ENCODE data around the gene OTX2.

OTX2 gene

DNA sequence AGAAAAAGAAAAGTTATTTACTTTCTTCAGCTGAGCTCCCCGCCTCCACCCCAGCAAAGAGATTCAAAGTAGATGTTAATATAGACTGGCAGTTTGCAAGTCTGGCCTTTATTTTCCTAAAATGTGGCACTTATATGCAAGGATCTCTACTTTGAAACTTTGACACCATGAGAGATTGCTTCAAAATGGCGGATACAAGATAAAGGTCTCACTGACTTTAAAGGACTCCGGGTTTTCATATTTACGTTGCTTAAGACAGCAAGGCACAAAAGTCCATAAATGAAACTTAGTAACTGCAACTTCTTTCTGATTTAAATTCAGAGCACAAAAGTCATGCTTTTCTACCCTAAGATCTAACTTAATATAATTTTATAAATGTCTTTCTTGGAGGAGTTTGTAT, 3.5 kb downstream of the OTX2 start:
- Histone ChIP-seq H3K4me1 (ENCODE audit: control insufficient read depth in 5 of 5, insufficient read depth in 5 of 5, low read length in 5 of 5) (peaks cover 0 to 17% (median 16%) of the 10 kb centered on the region in 5 donors), H3K4me3 (ENCODE audit: low read depth in 1 of 5, low read length in 5 of 5) (no peak overlapping the region), H3K27ac (ENCODE audit: low read depth, low read length) (no peak overlapping the region), H3K27me3 (ENCODE audit: control insufficient read depth in 5 of 5, insufficient read depth in 4 of 5, low read length in 5 of 5) (peaks cover 72 to 96% (median 85%) of the 10 kb centered on the region in 5 donors), H3K9me3 (ENCODE audit: control insufficient read depth in 5 of 5, low read length in 5 of 5) (peaks cover 0 to 2% (median 0%) of the 10 kb centered on the region in 5 donors), H3K9ac (ENCODE audit: low read length in 5 of 5) (no peak overlapping the region), H3K36me3 (ENCODE audit: control insufficient read depth in 5 of 5, insufficient read depth in 5 of 5, low read length in 5 of 5) (no peaks in the 10 kb centered on the region)

DNA sequence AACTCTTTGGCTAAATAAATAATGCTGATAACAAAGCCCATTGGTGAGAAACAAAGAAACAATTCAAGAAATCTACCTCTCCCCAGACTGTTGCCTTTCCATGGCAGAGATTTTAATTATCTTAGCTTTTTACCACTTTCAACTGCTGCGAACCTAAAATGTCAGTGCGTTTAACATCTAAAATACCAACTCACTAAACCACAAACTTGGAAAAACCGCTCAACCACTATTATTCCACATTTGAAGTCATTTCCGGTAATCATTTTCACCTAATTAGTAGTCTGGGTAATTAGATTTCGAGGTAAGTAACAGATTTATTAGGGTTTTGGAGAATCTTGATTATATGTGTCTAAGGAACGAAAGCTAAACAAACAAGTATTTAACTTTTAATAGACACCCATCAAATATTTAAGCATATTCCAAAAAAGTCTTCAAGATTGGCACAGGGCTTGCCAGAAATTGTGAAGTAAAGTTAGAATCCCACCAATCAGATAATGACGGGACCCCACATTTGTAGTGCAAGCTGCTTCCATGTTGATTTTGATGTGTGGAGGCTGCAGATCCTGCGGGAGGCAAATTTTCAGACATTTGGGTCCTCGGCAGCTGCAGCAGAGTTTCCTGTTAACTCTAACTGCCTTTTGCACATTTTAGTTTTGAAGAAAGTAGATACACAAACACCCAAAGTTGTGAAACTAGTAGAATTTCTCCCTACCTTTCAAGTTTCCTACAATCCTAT, 4.1 kb downstream of the OTX2 start:
- no peak overlapping the region for H3K9ac ChIP-seq (ENCODE audit: low read length in 5 of 5)
- H3K27ac ChIP-seq (ENCODE audit: low read depth, low read length): no peak overlapping the region
- peaks cover 0 to 2% (median 0%) of the 10 kb centered on the region in 5 donors for H3K9me3 ChIP-seq (ENCODE audit: control insufficient read depth in 5 of 5, low read length in 5 of 5)
- H3K27me3 ChIP-seq (ENCODE audit: control insufficient read depth in 5 of 5, insufficient read depth in 4 of 5, low read length in 5 of 5): peaks cover 73 to 96% (median 88%) of the 10 kb centered on the region in 5 donors
- H3K4me1 ChIP-seq (ENCODE audit: control insufficient read depth in 5 of 5, insufficient read depth in 5 of 5, low read length in 5 of 5): peaks cover 0 to 17% (median 16%) of the 10 kb centered on the region in 5 donors
- no peaks in the 10 kb centered on the region for H3K36me3 ChIP-seq (ENCODE audit: control insufficient read depth in 5 of 5, insufficient read depth in 5 of 5, low read length in 5 of 5)
- no peak overlapping the region for H3K4me3 ChIP-seq (ENCODE audit: low read depth in 1 of 5, low read length in 5 of 5)

- peaks cover 0 to 2% (median 0%) of the 10 kb centered on the region in 5 donors for H3K9me3 ChIP-seq (ENCODE audit: control insufficient read depth in 5 of 5, low read length in 5 of 5)
- peaks cover 65 to 96% (median 85%) of the 10 kb centered on the region in 5 donors for H3K27me3 ChIP-seq (ENCODE audit: control insufficient read depth in 5 of 5, insufficient read depth in 4 of 5, low read length in 5 of 5)
Measured at GRCh38 chr14:56805201-56805991, 4.9 kb downstream of the OTX2 start.

GRCh38 chr14:56803816-56804535, 6.3 kb downstream of the OTX2 start:
- peaks cover 0 to 2% (median 0%) of the 10 kb centered on the region in 5 donors for H3K9me3 ChIP-seq (ENCODE audit: control insufficient read depth in 5 of 5, low read length in 5 of 5)
- peaks cover 52 to 91% (median 82%) of the 10 kb centered on the region in 5 donors for H3K27me3 ChIP-seq (ENCODE audit: control insufficient read depth in 5 of 5, insufficient read depth in 4 of 5, low read length in 5 of 5)
- H3K9ac ChIP-seq (ENCODE audit: low read length in 5 of 5): no peak overlapping the region
- H3K36me3 ChIP-seq (ENCODE audit: control insufficient read depth in 5 of 5, insufficient read depth in 5 of 5, low read length in 5 of 5): no peaks in the 10 kb centered on the region
- peaks cover 0 to 13% (median 12%) of the 10 kb centered on the region in 5 donors for H3K4me1 ChIP-seq (ENCODE audit: control insufficient read depth in 5 of 5, insufficient read depth in 5 of 5, low read length in 5 of 5)
- H3K27ac ChIP-seq (ENCODE audit: low read depth, low read length): no peak overlapping the region
- H3K4me3 ChIP-seq (ENCODE audit: low read depth in 1 of 5, low read length in 5 of 5): no peak overlapping the region

More at GRCh38 chr14:56805201-56805991, 4.9 kb downstream of the OTX2 start:
- H3K4me1 ChIP-seq (ENCODE audit: control insufficient read depth in 5 of 5, insufficient read depth in 5 of 5, low read length in 5 of 5): peaks cover 0 to 17% (median 16%) of the 10 kb centered on the region in 5 donors
- no peak overlapping the region for H3K4me3 ChIP-seq (ENCODE audit: low read depth in 1 of 5, low read length in 5 of 5)
- H3K9ac ChIP-seq (ENCODE audit: low read length in 5 of 5): no peak overlapping the region
- no peaks in the 10 kb centered on the region for H3K36me3 ChIP-seq (ENCODE audit: control insufficient read depth in 5 of 5, insufficient read depth in 5 of 5, low read length in 5 of 5)
- no peak overlapping the region for H3K27ac ChIP-seq (ENCODE audit: low read depth, low read length)

GRCh38 chr14:56801920-56802319, 8.4 kb downstream of the OTX2 start:
- Histone ChIP-seq H3K9ac (ENCODE audit: low read length in 5 of 5) (no peak overlapping the region), H3K27me3 (ENCODE audit: control insufficient read depth in 5 of 5, insufficient read depth in 4 of 5, low read length in 5 of 5) (peaks cover 59 to 92% (median 82%) of the 10 kb centered on the region in 5 donors), H3K36me3 (ENCODE audit: control insufficient read depth in 5 of 5, insufficient read depth in 5 of 5, low read length in 5 of 5) (no peaks in the 10 kb centered on the region), H3K4me3 (ENCODE audit: low read depth in 1 of 5, low read length in 5 of 5) (no peak overlapping the region), H3K27ac (ENCODE audit: low read depth, low read length) (no peak overlapping the region), H3K9me3 (ENCODE audit: control insufficient read depth in 5 of 5, low read length in 5 of 5) (peaks cover 0 to 2% (median 0%) of the 10 kb centered on the region in 5 donors), H3K4me1 (ENCODE audit: control insufficient read depth in 5 of 5, insufficient read depth in 5 of 5, low read length in 5 of 5) (peaks cover 0 to 15% (median 14%) of the 10 kb centered on the region in 5 donors)

- no peak overlapping the region for H3K9ac ChIP-seq (ENCODE audit: low read length in 5 of 5)
- peaks cover 63 to 94% (median 84%) of the 10 kb centered on the region in 5 donors for H3K27me3 ChIP-seq (ENCODE audit: control insufficient read depth in 5 of 5, insufficient read depth in 4 of 5, low read length in 5 of 5)
- no peak overlapping the region for H3K4me3 ChIP-seq (ENCODE audit: low read depth in 1 of 5, low read length in 5 of 5)
- H3K9me3 ChIP-seq (ENCODE audit: control insufficient read depth in 5 of 5, low read length in 5 of 5): peaks cover 0 to 2% (median 0%) of the 10 kb centered on the region in 5 donors
- H3K27ac ChIP-seq (ENCODE audit: low read depth, low read length): no peak overlapping the region
- H3K4me1 ChIP-seq (ENCODE audit: control insufficient read depth in 5 of 5, insufficient read depth in 5 of 5, low read length in 5 of 5): peaks cover 0 to 25% (median 19%) of the 10 kb centered on the region in 5 donors
- H3K36me3 ChIP-seq (ENCODE audit: control insufficient read depth in 5 of 5, insufficient read depth in 5 of 5, low read length in 5 of 5): no peaks in the 10 kb centered on the region
Measured at GRCh38 chr14:56799343-56799645, 11.0 kb downstream of the OTX2 start.

DNA sequence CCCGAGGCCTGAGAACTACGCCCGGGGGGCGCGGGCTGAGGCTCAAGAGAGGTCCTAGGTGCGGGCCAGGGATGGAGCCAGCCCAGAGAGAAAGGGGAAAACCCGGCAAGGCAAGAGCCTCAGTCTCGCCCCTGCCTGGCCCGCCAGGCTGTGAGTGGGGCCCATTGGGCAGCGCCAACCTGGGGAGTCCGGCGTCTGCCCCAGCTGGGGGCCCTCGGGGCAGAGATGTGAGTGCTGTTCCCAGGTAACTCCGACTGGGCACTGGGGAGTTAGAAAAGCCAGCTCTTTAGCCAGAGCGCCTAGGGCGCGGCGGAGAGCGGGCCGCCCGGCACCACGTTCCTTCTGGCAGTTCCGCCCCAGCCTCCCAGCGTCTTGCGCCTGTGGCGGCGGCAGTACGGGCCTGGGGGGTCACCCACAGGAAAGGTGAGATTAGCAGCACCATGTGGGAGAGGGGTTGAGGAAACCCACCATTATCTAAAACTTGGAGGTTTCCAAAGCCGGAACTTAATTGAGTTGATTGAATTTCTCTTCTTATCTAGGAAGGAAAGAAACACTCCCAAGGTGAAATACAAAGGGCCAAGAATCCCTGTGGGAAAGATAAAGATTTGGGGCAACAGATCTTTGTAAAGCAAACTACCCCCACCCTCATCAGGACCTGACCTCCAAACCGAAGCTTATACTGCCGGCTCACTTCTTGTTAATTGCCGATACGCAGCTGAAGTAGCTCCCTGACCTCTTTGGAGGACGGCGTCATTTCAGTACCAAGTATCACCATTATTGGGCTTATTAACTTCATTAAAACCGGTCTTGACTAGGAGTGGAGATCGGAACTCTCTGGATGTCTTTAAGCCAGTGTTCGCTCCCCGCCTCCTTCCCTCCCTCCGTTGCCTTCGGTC, 11.6 kb downstream of the OTX2 start:
- Histone ChIP-seq H3K27me3 (ENCODE audit: control insufficient read depth in 5 of 5, insufficient read depth in 4 of 5, low read length in 5 of 5) (peaks cover 64 to 93% (median 84%) of the 10 kb centered on the region in 5 donors), H3K9ac (ENCODE audit: low read length in 5 of 5) (no peak overlapping the region), H3K36me3 (ENCODE audit: control insufficient read depth in 5 of 5, insufficient read depth in 5 of 5, low read length in 5 of 5) (no peaks in the 10 kb centered on the region), H3K27ac (ENCODE audit: low read depth, low read length) (no peak overlapping the region), H3K4me3 (ENCODE audit: low read depth in 1 of 5, low read length in 5 of 5) (peak overlapping the region in 1 of 5 donors; percentile 37), H3K9me3 (ENCODE audit: control insufficient read depth in 5 of 5, low read length in 5 of 5) (peaks cover 0 to 2% (median 0%) of the 10 kb centered on the region in 5 donors), H3K4me1 (ENCODE audit: control insufficient read depth in 5 of 5, insufficient read depth in 5 of 5, low read length in 5 of 5) (peaks cover 0 to 28% (median 20%) of the 10 kb centered on the region in 5 donors)

- Histone ChIP-seq H3K4me3 (ENCODE audit: low read depth in 1 of 5, low read length in 5 of 5) (peak overlapping the region in 3 of 5 donors; percentile 21 to 37 (median 32)), H3K4me1 (ENCODE audit: control insufficient read depth in 5 of 5, insufficient read depth in 5 of 5, low read length in 5 of 5) (peaks cover 0 to 28% (median 20%) of the 10 kb centered on the region in 5 donors), H3K9ac (ENCODE audit: low read length in 5 of 5) (no peak overlapping the region), H3K27me3 (ENCODE audit: control insufficient read depth in 5 of 5, insufficient read depth in 4 of 5, low read length in 5 of 5) (peaks cover 57 to 93% (median 84%) of the 10 kb centered on the region in 5 donors), H3K36me3 (ENCODE audit: control insufficient read depth in 5 of 5, insufficient read depth in 5 of 5, low read length in 5 of 5) (no peaks in the 10 kb centered on the region), H3K27ac (ENCODE audit: low read depth, low read length) (no peak overlapping the region), H3K9me3 (ENCODE audit: control insufficient read depth in 5 of 5, low read length in 5 of 5) (peaks cover 0 to 2% (median 0%) of the 10 kb centered on the region in 5 donors)
Measured at GRCh38 chr14:56797569-56798446, 12.5 kb downstream of the OTX2 start.
